ENCODE measurements around the gene ABHD8.

ABHD8 gene

DNA sequence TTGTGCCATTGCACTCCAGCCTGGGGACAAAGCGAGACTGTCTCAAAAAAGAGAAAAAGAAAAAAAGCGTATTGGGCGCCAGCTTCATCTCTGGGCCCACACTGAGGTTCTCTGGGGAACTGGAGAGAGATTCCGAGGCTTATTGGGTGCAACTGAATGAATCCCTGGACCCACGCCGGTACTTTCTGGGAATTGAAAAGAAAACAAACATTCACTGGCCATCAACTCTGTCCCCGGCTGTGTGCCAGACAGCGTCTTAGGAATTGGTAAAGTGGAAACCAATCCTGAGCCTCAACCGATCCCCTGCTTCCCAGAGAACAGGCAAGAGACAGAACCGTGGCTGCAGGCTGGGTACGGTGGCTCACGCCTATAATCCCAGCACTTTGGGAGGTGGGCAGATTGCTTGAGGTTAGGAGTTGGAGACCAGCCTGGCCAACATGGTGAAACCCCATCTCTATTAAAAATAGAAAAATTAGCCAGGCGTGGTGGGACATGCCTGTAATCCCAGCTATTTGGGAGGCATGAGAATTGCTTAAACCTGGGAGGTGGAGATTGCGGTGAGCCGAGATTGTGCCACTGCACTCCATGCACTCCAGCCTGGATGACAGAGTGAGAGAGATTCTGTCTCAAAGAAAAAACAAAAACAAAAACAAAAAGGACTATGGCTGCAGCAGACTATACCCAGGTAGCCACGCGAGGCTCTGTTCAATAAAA lies 22.8 kb upstream of the ABHD8 start:
- no peaks in the 10 kb centered on the region for H3K9me3 ChIP-seq (replicated peaks; ENCODE audit: insufficient read depth, low read length)
- no peaks in the 10 kb centered on the region for H3K9me2 ChIP-seq (replicated peaks; ENCODE audit: insufficient read depth, low read length)
- H3K9ac ChIP-seq (ENCODE audit: low read length), result no peak overlapping the region
- H3F3A ChIP-seq (ENCODE audit: insufficient read depth, low read length), result 0 out of 2 replicates have a peak, but pooled peaks cover 3% of the 10 kb centered on the region
- H3K27ac ChIP-seq (ENCODE audit: low read length), result no peak overlapping the region
- no peaks in the 10 kb centered on the region for H3K4me1 ChIP-seq (ENCODE audit: low read length)
- TF ChIP-seq EZH2phosphoT487 (IDR thresholded peaks at IDR 0.05; ENCODE audit: low read length) (no peak), EZH2 (optimal IDR thresholded peaks at IDR 0.05; ENCODE audit: low read depth, low read length) (no peak)
- TF ChIP-seq, protein P1, sequence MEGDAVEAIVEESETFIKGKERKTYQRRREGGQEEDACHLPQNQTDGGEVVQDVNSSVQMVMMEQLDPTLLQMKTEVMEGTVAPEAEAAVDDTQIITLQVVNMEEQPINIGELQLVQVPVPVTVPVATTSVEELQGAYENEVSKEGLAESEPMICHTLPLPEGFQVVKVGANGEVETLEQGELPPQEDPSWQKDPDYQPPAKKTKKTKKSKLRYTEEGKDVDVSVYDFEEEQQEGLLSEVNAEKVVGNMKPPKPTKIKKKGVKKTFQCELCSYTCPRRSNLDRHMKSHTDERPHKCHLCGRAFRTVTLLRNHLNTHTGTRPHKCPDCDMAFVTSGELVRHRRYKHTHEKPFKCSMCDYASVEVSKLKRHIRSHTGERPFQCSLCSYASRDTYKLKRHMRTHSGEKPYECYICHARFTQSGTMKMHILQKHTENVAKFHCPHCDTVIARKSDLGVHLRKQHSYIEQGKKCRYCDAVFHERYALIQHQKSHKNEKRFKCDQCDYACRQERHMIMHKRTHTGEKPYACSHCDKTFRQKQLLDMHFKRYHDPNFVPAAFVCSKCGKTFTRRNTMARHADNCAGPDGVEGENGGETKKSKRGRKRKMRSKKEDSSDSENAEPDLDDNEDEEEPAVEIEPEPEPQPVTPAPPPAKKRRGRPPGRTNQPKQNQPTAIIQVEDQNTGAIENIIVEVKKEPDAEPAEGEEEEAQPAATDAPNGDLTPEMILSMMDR (IDR thresholded peaks at IDR 0.05; ENCODE audit: low read length), result no peak
- peaks cover 35% of the 10 kb centered on the region for H3K27me3 ChIP-seq (replicated peaks; ENCODE audit: insufficient read depth, low read length)
- H2AFZ ChIP-seq (ENCODE audit: low read length), result no peak overlapping the region
- no peak overlapping the region for H3K4me3 ChIP-seq (ENCODE audit: low read length)
- no peak overlapping the region for H3K4me2 ChIP-seq (ENCODE audit: low read depth, low read length)
- DNase-seq, result no peak
- H3K79me2 ChIP-seq (ENCODE audit: low read length), result no peaks in the 10 kb centered on the region
- H4K20me1 ChIP-seq (ENCODE audit: insufficient read depth, low read length), result no peaks in the 10 kb centered on the region
- no peaks in the 10 kb centered on the region for H3K36me3 ChIP-seq (replicated peaks; ENCODE audit: insufficient read depth, low read length)

DNA sequence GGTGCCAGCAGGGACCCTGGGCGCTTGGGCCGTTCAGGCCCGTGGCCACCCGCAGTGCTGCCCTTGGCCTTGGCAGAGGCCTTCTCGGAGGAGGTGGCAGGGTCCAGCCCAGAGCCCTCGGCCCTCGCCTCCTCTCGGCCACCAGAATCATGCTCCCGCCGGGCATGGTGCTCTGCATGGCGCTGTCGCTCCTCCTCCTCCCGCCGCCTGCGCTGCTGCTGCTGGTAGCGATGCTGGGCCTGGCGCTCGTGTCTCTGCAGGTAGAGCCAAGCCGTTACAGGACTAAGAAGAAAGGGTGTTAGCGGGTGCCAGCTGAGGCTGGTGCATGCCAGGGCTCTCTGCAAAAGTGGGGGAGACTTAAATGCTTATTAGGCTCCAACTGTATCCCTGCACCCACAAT lies 21.9 kb upstream of the ABHD8 start:
- no peak for TF ChIP-seq EZH2phosphoT487 (IDR thresholded peaks at IDR 0.05; ENCODE audit: low read length)
- TF ChIP-seq EZH2 (optimal IDR thresholded peaks at IDR 0.05; ENCODE audit: low read depth, low read length), result no peak
- Histone ChIP-seq H3K4me1 (ENCODE audit: low read length) (no peaks in the 10 kb centered on the region), H4K20me1 (ENCODE audit: insufficient read depth, low read length) (no peaks in the 10 kb centered on the region), H3K9me3 (replicated peaks; ENCODE audit: insufficient read depth, low read length) (no peaks in the 10 kb centered on the region), H3K27ac (ENCODE audit: low read length) (no peak overlapping the region), H3K4me3 (ENCODE audit: low read length) (no peak overlapping the region), H3K27me3 (replicated peaks; ENCODE audit: insufficient read depth, low read length) (peaks cover 26% of the 10 kb centered on the region), H3K79me2 (ENCODE audit: low read length) (no peaks in the 10 kb centered on the region), H3K4me2 (ENCODE audit: low read depth, low read length) (no peak overlapping the region), H3K9me2 (replicated peaks; ENCODE audit: insufficient read depth, low read length) (no peaks in the 10 kb centered on the region), H3F3A (ENCODE audit: insufficient read depth, low read length) (0 out of 2 replicates have a peak, but pooled peaks cover 3% of the 10 kb centered on the region), H3K9ac (ENCODE audit: low read length) (no peak overlapping the region), H3K36me3 (replicated peaks; ENCODE audit: insufficient read depth, low read length) (no peaks in the 10 kb centered on the region), H2AFZ (ENCODE audit: low read length) (no peak overlapping the region)
- no peak for DNase-seq

DNA sequence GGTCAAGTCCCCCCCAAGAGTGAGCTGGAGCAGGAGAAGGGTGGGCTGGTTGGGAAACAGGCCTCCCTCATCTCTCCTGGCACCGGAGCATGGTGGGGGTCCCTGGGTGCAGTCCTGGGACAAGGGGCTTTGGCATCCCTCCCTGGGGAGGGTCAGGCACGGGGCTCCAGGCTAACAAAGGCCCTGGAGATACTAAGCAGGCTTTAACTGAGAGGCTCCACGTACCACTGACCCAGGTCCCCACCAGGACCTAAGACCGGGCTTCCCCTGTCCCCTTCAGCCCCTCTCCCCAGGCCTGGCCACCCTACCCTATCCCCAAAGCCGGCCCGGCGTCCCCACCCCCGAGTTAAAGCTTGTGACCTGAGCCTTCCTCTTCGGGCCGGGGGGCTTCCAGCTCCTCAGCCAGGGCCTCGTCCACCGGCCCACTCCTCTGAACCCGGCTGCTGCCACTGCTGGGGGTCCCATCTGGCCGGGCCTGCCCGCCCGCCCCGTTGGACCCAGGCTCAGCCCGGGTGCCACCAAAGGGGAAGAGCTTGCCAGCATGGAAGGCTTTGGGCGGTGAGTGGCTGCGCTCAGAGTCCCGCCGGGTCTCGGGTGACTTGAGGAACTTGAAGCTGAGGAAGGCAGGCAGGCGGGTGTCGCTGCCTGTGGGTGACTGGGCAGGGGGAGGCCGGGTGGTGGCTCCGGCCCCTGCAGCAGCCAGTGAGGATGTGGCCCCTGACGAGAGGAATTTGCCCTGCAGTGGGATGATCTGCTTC lies 21.3 kb upstream of the ABHD8 start:
- Histone ChIP-seq H2AFZ (ENCODE audit: low read length) (no peak overlapping the region), H3K9me2 (replicated peaks; ENCODE audit: insufficient read depth, low read length) (no peaks in the 10 kb centered on the region), H3K4me1 (ENCODE audit: low read length) (no peaks in the 10 kb centered on the region), H3F3A (ENCODE audit: insufficient read depth, low read length) (0 out of 2 replicates have a peak, but pooled peaks cover 3% of the 10 kb centered on the region), H3K9me3 (replicated peaks; ENCODE audit: insufficient read depth, low read length) (no peaks in the 10 kb centered on the region), H3K36me3 (replicated peaks; ENCODE audit: insufficient read depth, low read length) (no peaks in the 10 kb centered on the region), H3K79me2 (ENCODE audit: low read length) (no peaks in the 10 kb centered on the region), H3K9ac (ENCODE audit: low read length) (no peak overlapping the region), H3K4me3 (ENCODE audit: low read length) (no peak overlapping the region), H4K20me1 (ENCODE audit: insufficient read depth, low read length) (no peaks in the 10 kb centered on the region), H3K27ac (ENCODE audit: low read length) (no peak overlapping the region), H3K27me3 (replicated peaks; ENCODE audit: insufficient read depth, low read length) (peaks cover 20% of the 10 kb centered on the region), H3K4me2 (ENCODE audit: low read depth, low read length) (no peak overlapping the region)
- TF ChIP-seq, protein P1 (IDR thresholded peaks at IDR 0.05; ENCODE audit: low read length), result no peak
- no peak for TF ChIP-seq EZH2 (optimal IDR thresholded peaks at IDR 0.05; ENCODE audit: low read depth, low read length)
- no peak for TF ChIP-seq EZH2phosphoT487 (IDR thresholded peaks at IDR 0.05; ENCODE audit: low read length)
- DNase-seq, result no peak
